ENCODE results near the gene PRKAG1.

Gene PRKAG1

GRCh38 chr12:49048953-49049352, 30.4 kb upstream of the PRKAG1 start:
- no peak for TF ChIP-seq EZH2phosphoT487 (IDR thresholded peaks at IDR 0.05; ENCODE audit: borderline replicate concordance)
- Histone ChIP-seq H3F3A (ENCODE audit: low read depth) (no peaks in the 10 kb centered on the region), H3K9me3 (ENCODE audit: insufficient read depth, low read depth, low read length) (no peaks in the 10 kb centered on the region), H3K27me3 (ENCODE audit: insufficient read depth, low read length, poor library complexity, severe bottlenecking) (no peaks in the 10 kb centered on the region), H3K4me2 (ENCODE audit: low read depth, low read length, poor library complexity, severe bottlenecking) (no peak overlapping the region), H3K4me1 (ENCODE audit: insufficient read depth, low read length, poor library complexity, severe bottlenecking) (no peaks in the 10 kb centered on the region), H3K79me2 (ENCODE audit: insufficient read depth, low read length) (peaks cover 24% of the 10 kb centered on the region), H3K4me3 (ENCODE audit: low read length, poor library complexity, severe bottlenecking) (no peak overlapping the region), H3K9me2 (replicated peaks; ENCODE audit: low read depth, low read length) (no peaks in the 10 kb centered on the region), H3K9ac (ENCODE audit: low read depth, low read length, poor library complexity, severe bottlenecking) (no peak overlapping the region), H3K36me3 (ENCODE audit: insufficient read depth, low read length) (peaks cover 98% of the 10 kb centered on the region; the same call in 1 of the 2 replicates), H2AFZ (ENCODE audit: low read length) (no peak overlapping the region), H4K20me1 (ENCODE audit: insufficient read depth, low read length, poor library complexity, severe bottlenecking) (peaks cover 35% of the 10 kb centered on the region)

DNA sequence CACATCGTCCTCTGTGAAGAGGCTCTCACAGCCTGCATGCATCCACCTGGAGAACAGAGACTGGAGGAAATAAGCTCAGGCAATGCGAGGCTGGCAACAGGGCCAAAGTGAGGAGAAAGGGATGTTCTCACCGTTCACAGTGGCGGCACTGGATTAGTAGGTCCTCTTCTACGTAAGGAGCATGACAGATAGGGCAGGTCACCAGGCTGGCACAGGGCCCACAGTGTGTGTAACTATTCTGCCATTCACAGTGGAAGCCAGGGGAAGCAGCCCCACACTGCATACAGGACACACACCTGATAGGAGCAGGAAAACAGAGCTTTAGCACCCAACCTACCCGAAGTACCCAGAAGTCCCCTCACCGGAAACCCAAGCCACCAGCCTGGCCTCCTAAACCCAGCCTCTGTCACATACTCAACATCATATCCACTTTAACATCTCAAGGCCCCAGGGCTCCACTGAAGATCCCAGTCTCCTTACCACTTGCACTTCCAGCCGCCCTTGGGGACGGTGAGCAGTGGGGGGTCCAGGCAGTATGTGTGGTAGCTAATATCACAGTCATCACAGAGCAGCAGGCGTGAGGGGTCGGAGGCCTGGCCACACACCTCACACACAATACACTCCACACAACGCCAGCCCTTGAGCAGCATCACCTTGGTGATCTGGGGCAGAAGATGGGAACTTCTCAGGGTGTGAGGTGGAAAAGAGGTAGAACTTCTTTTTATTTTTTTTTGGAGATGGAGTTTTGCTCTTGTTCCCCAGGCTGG, 27.7 kb upstream of the PRKAG1 start:
- no peak for TF ChIP-seq CTCF (conservative IDR thresholded peaks at IDR 0.05; ENCODE audit: low read length)
- no peak for TF ChIP-seq EZH2phosphoT487 (IDR thresholded peaks at IDR 0.05; ENCODE audit: borderline replicate concordance)
- Histone ChIP-seq H4K20me1 (ENCODE audit: insufficient read depth, low read length, poor library complexity, severe bottlenecking) (peaks cover 18% of the 10 kb centered on the region), H3K36me3 (ENCODE audit: insufficient read depth, low read length) (peaks cover 98% of the 10 kb centered on the region; the same call in 1 of the 2 replicates), H3K4me2 (ENCODE audit: low read depth, low read length, poor library complexity, severe bottlenecking) (no peak overlapping the region), H3F3A (ENCODE audit: low read depth) (no peaks in the 10 kb centered on the region), H3K9ac (ENCODE audit: low read depth, low read length, poor library complexity, severe bottlenecking) (no peak overlapping the region), H3K4me1 (ENCODE audit: insufficient read depth, low read length, poor library complexity, severe bottlenecking) (no peaks in the 10 kb centered on the region), H3K9me2 (replicated peaks; ENCODE audit: low read depth, low read length) (no peaks in the 10 kb centered on the region), H2AFZ (ENCODE audit: low read length) (no peak overlapping the region), H3K4me3 (ENCODE audit: low read length, poor library complexity, severe bottlenecking) (no peak overlapping the region), H3K27me3 (ENCODE audit: insufficient read depth, low read length, poor library complexity, severe bottlenecking) (no peaks in the 10 kb centered on the region), H3K9me3 (ENCODE audit: insufficient read depth, low read depth, low read length) (no peaks in the 10 kb centered on the region), H3K79me2 (ENCODE audit: insufficient read depth, low read length) (peaks cover 5% of the 10 kb centered on the region; the same call in 1 of the 2 replicates)

DNA sequence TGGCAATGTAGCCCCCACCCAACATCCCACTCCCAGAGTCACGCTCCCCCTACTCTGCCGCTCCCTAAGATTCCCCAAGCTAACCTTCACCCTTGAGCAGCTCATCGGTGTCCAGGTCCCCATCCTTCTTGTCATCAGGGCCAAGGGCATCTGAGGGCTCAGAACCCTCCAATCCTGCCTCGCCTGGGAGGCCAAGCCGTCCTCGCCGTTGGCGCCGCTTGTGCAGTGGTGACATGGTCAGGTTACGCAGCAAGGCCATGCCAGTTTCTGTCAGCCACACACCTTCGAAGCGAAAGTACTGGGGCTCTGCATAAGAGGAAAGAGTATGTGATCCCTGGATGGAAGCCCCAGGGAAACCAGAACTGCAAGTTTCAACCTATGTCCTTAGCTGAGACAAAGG, 26.1 kb upstream of the PRKAG1 start:
- TF ChIP-seq CTCF (conservative IDR thresholded peaks at IDR 0.05; ENCODE audit: low read length) (no peak), EZH2phosphoT487 (IDR thresholded peaks at IDR 0.05; ENCODE audit: borderline replicate concordance) (no peak)
- Histone ChIP-seq H3K36me3 (ENCODE audit: insufficient read depth, low read length) (peaks cover 96% of the 10 kb centered on the region; the same call in 1 of the 2 replicates), H3K9me2 (replicated peaks; ENCODE audit: low read depth, low read length) (no peaks in the 10 kb centered on the region), H3K4me2 (ENCODE audit: low read depth, low read length, poor library complexity, severe bottlenecking) (no peak overlapping the region), H3K4me1 (ENCODE audit: insufficient read depth, low read length, poor library complexity, severe bottlenecking) (no peaks in the 10 kb centered on the region), H4K20me1 (ENCODE audit: insufficient read depth, low read length, poor library complexity, severe bottlenecking) (peaks cover 9% of the 10 kb centered on the region), H3K9ac (ENCODE audit: low read depth, low read length, poor library complexity, severe bottlenecking) (no peak overlapping the region), H3K4me3 (ENCODE audit: low read length, poor library complexity, severe bottlenecking) (no peak overlapping the region), H3F3A (ENCODE audit: low read depth) (no peaks in the 10 kb centered on the region), H2AFZ (ENCODE audit: low read length) (no peak overlapping the region), H3K79me2 (ENCODE audit: insufficient read depth, low read length) (no peaks in the 10 kb centered on the region), H3K27me3 (ENCODE audit: insufficient read depth, low read length, poor library complexity, severe bottlenecking) (no peaks in the 10 kb centered on the region), H3K9me3 (ENCODE audit: insufficient read depth, low read depth, low read length) (no peaks in the 10 kb centered on the region)

All from Loucy (cell line).